Globus pallidus (tissue), 1 donor: ENCODE data around the gene MXD4.
"Not testable (repeated sequence)": the region's sequence is repeated elsewhere in the genome, so short reads cannot be mapped to it uniquely, and the experiment has no call there.

Experiments used
- DNase-seq: peaks from one replicate; pipeline ENCODE4 v3.0.0-alpha.2; 2015; ENCODE audit warnings: low spot score

The MXD4 gene

GRCh38 chr4:2275044-2275397, 13.1 kb upstream of the MXD4 start:
- not testable (repeated sequence) for DNase-seq

GRCh38 chr4:2274320-2275043, 12.6 kb upstream of the MXD4 start:
- DNase-seq: no peak

GRCh38 chr4:2273657-2274319, 11.9 kb upstream of the MXD4 start:
- DNase-seq: no peak

DNA sequence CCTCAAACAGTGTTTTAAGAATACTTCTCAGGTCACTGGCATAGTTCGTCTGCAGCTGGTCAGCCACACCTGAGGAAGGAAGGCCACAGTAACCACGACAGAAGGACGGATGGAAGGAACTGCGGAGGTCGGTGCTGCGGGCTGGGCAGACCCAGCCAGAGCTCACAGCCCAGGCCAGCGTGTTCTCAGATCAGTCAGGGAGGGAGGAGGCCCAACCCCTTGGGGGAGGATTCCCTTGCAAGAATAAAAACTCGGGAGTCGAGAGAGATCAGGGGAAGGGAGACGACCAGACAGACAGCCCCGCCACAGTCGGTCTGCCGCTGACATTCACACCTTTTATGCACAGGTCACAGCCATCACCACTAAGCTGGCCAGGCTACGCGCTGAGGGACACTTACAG, 11.3 kb upstream of the MXD4 start:
- DNase-seq: no peak

DNA sequence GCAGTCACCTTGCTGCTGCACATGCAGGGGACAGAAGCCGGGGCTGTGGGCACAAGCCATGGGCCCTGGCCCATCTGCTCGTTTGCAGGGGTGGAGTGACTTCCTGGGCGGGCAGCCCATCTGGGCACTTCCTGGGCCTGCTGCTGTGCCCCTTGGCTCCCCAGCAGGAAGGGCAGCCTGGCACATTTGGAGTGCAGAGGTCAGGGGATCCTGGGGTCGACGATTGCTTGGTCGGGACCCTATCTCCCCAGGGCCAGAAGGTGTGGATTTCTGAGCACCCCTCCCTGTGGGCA, 10.9 kb upstream of the MXD4 start:
- DNase-seq: no peak

GRCh38 chr4:2272026-2272827, 10.3 kb upstream of the MXD4 start:
- DNase-seq: no peak

GRCh38 chr4:2271279-2272025, 9.5 kb upstream of the MXD4 start:
- DNase-seq: no peak

DNA sequence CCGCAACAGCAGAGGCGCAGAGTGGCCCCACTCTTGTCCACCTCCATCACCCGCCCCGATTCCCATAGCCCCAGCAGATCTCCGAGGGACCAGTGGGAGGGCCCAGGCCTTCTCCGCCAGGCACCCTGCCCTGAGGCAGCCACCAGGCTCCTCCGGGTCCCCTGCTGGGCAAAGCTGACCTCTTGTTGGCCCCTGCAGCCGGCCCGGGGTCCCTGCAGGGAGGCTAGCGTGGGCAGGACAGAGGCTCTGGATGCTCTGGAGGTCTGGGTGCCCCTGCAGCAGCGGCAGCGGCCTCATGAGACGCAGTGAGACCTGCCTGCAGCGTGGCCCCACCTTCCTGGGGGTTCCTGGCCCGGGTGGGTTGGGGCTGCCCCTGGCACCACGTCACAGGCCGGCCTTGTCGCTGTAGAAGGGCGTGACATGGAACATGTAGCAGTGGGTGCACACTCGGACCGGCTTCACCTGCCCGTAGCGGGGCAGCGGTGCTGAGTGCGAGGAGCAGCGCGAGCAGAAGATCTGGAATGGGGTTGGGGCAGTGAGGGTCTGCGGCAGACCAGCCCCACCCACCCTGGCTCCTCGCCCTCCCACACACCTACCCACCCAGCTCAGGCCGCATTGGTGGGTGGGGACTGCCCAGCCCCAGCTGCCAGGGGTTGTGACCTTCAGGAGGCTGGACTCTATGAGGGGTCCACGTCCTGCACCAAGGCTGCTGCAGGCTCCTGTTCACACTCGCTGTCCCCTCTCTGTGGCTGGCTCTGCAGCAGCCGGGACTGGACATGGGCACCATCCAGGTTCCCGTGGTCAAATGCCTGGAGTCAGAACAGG, 8.6 kb upstream of the MXD4 start:
- DNase-seq: no peak

- DNase-seq: no peak
These were observed 7.8 kb upstream of the MXD4 start for GRCh38 chr4:2269618-2270163.

GRCh38 chr4:2269206-2269531, 7.3 kb upstream of the MXD4 start:
- no peak for DNase-seq

- DNase-seq: no peak
These were observed 6.7 kb upstream of the MXD4 start for GRCh38 chr4:2268357-2269205.

GRCh38 chr4:2267841-2268240, 5.9 kb upstream of the MXD4 start:
- no peak for DNase-seq

DNA sequence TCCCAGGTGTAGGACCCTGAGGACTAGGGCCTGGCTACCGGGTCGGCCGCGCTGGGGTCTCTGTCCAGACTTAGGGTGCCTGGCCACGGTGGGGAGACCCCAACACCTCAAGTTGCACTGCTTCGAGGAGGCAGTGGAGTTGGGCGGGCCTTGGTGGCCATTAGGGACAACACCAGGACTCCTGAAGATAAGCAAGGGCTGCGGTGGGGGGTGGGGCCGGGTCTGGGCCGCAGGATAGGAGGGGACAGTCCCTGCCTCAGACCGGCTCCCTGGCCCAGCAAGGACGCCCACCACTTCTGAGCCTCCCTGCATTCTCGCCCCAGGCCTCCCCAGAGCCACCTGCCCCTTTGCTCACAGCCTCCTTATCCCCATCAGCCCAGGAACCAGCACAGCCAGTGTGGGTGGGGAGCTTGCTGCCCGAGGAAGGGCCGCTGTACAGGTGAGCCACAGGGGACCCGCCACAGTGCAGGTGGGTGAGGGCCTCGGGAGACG, 5.5 kb upstream of the MXD4 start:
- DNase-seq: no peak

DNA sequence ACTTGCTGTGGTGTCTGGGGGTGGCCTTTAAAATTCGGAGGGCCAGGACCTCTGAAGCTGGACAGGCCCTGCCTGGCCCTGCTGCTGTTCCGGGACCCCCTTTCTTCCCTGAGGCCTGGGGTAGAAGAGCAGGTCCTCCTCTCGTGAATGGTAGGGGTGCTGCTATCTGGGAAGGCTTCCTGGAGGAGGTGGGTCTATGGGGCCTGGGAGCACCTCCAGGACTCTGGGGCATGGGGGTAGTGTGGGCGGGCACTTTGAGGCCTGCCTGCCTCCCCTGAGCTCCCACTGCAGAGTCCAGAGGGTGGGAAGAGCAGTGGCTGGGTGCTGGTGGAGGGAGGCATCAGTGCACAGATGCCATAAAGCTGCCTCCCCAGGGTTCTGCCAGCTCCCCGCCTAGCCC, 4.9 kb upstream of the MXD4 start:
- no peak for DNase-seq

DNA sequence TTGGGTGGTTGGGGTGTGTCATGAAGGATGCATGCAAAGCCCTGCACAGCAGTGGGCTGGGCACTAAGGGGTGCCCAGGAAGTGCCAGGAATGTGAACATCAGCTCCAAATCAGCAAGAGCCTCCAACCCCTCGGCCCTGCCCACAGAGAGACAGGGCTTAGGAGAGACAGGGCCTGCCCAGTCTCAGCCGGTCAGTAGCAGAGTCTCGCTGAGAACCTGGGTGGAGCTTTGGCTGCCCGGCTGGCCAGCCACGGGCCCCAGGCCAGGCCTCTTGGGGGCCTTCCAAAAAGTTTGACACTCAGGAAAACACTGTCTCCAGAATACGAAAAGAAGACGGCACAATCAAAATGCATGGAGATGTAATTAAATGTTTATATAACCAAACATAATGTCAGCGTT, 4.3 kb upstream of the MXD4 start:
- DNase-seq: no peak

GRCh38 chr4:2265113-2266110, 3.5 kb upstream of the MXD4 start:
- no peak for DNase-seq

DNA sequence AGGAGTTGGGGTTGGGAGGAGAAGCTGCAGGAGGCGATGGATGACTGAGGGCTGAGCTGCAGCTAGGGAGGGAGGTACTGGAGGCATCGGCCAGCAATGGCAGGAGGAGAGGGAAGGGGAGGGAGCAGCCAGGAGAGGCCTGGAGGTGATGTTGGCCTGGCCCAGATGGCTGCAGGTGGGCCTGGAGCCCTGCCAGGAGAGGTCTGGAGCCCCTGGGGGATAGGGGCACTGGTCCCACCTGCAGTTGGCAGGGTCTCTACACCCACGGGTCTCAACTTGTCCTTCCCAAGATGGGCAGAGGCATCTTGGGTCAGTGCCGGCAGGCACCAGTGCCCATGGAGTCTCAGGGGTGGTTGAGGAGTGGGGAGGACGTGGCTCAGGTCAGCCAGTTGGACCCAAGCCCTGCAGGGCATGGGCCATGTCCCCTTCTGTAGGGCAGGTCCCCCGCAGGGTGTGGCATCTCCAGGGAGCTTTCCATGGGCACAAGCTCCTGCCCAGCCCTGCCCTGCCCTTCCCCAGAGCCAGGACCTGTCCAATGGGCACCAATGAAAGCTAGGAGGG, 2.7 kb upstream of the MXD4 start:
- no peak for DNase-seq

- DNase-seq: no peak
These were observed 2.0 kb upstream of the MXD4 start for GRCh38 chr4:2263926-2264321.

DNA sequence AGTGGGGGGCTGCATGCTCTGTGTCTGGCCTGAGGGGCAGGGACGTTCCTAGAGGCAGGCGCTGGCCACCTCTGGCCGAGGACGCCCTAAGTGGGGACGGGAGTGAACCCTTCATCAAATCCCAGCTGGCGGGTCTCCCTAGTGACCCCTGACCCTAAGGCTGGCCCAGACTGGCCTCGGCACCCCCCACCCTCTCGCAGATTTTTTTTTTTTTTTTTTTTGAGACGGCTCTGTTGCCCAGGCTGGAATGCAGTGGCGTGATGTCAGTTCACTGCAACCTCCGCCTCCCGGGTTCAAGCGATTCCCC, 988 bp upstream of the MXD4 start:
- no peak for DNase-seq
